ENCODE results near the gene MON1A. TPM values are rescaled to one million over a fixed set of nuclear protein-coding genes. Genes with fewer than 3 reads are reported as not detected.
"Not testable (repeated sequence)": the region's sequence is repeated elsewhere in the genome, so short reads cannot be mapped to it uniquely, and the experiment has no call there.

The MON1A gene
- total RNA-seq, 1 donor from 2014 or later: 7.9 TPM

DNA sequence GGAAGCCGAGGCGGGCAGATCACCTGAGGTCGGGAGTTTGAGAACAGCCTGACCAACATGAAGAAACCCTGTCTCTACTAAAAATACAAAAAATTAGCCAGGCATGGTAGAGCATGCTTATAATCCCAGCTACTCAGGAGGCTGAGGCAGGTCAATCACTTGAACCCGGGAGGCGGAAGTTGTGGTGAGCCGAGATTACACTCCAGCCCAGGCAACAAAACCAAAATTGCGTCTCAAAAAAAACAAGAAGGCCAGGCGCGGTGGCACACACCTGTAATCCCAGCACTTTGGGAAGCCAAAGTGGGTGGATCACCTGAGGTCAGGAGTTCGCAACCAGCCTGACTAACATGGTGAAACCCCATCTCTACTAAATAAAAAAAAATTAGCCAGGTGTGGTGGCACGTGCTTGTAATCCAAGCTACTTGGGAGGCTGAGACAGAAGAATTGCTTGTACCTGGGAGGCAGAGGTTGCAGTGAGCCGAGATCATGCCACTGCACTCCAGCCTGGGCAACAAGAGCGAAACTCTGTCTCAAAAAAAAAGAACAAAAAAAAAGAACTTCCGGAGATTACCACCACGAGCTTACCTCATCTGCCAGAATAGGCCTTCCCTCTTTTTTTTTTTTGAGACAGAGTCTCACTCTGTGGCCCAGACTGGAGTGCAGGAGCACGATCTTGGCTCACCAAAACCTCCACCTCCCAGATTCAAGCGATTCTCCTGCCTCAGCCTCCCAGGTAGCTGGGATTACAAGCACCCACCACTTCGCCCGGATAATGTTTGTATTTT lies 11.6 kb downstream of the MON1A start:
- DNase-seq (ENCODE audit: low read depth in 2 of 2): not testable (repeated sequence)

DNA sequence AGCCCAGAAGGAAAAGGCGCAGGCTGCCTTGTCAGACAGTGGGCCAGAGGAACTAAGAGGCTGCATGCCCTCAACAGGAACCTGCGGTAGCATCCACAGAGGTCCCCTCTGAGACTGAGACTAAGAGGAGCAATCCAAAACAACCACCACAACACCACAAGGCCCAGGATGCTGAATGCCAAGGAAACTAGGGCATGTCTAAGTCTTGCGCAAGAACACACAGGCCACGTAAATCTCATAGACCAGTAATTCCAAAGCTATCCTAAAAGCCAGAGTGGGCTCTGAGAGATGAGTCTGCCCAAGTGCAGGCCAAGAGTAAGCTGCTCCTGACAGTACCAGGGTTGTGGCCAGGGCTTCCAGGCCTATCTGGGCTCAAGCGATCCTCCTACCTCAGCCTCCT lies 12.9 kb downstream of the MON1A start:
- DNase-seq (ENCODE audit: low read depth in 2 of 2): no peak

DNA sequence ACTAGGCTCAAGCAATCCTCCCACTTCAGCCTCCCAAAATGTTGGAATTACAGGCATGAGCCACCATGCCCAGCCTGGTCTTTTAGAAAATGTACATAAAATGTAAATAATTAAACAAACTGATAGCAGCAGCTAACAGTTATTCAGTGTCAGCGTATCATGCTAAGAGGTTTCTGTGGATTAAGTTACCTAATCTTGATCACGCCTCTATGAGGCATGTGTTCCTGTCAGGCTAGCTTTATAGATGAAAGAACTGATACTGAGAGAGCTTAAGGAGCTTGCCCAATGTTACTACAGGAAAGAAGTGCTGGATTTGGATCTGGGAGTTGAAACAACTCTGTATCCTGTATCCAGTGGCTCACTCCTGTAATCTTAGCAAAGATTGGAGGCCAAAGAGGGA lies 14.7 kb downstream of the MON1A start:
- no peak for DNase-seq (ENCODE audit: low read depth in 2 of 2)

DNA sequence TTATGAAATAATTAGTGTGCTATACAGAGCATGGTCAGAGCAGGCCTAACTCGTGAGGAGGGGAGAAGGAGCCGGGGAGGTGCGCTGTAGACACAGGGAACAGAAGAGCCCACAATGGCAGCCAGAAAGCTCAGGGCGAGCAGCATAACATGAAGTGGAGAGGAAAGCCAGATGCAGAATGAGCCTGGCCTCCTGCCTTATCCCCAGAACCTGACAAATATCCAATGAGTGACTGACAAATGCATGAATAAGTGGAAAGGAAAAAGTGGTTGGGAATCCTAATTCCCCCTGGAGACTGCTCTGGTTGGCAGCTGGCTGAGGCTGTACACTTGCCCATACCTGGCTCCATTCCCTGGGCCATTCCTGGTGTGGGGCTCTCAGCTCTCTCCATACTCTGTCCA lies 16.7 kb downstream of the MON1A start:
- DNase-seq (ENCODE audit: low read depth in 2 of 2): no peak

DNA sequence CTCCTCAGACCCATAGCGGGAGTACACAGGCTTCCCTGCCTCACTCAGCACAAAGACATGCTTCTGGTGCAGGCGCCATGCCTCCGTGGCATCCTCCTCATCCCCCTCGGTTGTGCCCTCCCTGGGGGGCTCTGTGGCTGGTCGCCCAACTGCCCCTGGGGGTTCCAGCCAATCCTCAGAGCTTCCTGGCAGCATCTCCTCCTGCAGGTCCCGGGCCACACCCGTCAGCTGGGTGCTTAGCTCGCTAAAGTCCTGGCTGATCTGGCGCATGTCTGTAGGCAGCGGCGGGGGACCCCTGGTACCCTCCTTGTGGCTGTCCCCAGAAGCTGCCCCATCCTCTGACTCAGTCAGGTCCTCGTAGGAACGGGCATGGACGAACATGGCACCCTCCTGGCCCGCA lies 18.0 kb downstream of the MON1A start:
- no peak for DNase-seq (ENCODE audit: low read depth in 2 of 2)

DNA sequence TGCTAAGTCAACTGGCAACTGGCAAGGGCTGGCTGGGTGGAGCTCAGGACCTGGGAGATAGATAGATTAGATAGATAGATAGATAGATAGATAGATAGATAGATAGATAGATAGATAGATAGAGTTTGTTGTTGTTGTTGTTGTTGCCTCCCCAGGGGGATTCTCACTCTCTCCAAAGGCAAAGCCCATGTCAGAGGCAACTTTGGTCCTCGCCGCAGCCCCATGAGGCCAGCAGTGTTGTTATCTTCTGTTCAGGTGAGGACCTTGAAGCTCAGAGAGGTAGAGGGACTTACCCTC lies 18.5 kb downstream of the MON1A start:
- DNase-seq (ENCODE audit: low read depth in 2 of 2): no peak

DNA sequence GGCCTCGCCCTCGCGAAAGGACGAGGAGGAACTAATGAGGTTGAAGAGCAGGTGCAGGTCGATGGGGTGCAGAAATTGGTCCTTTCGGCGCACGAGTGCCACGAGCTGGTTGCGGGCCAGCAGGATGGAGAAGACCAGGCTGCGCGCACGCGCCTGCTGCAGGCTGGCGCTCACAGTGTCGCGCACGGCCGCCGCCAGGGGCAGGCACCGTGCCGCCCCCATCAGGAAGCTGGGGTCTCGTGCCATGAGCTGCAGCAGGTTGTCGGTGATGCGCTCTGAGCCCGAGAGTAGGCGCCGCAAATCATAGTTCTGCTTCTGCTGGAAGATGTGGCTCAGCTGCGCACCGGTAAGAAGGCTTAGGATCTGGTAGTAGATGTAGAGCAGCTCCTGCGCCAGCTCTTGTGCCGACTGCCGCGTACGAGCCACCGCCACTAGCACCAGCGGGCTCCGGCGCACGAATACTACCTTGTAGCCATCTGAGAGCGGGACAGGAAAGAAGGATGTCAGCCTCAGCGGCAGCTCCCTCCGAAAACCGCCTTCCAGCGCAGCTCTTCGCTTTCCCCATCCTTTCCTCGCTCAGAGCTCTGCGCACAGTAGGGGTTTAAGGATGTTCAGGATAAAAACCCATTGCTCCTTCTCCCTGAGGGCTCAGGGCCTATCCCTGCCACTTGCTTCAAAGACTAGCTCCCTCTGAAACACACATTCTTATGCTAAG lies 19.0 kb downstream of the MON1A start:
- no peak for DNase-seq (ENCODE audit: low read depth in 2 of 2)

DNA sequence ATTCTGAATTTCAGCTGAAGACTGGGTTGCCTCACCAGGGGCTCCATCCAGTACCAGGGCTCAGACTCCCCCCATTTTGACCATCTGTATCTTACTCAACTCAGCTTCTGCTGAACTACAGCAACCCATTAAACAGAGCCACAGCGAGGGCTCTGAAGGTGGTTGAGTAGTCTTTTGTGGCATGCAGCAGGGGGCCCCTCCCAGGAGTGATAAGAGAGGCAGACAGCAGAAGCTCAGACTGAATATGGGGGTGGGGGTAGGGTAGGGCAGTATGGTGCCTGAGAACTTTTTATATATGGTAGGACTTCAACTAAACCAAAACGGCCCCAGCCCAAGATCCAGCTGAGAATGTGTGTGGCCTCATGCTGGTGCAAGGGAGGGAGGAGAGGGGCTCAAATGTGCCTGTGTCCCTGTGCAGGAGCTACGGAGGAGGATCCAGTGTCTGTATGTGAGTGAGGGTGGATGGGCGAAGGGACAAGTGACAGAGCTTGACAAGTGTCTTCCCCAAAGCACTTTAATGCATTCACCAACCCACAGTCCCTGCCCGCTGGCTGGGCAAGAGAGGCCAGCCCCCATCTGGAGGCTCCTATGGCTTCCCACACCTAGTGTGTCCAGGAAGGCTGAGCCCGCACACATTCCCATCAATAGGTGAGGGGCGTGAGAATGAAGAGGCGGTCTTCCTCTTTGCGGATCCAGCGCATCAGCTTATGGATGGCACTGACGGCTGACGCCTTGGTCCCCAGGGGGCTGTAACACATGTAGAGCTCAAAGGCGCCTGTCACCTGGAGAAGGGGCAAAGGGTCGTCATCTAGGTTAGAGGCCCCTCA lies 21.0 kb downstream of the MON1A start:
- no peak for DNase-seq (ENCODE audit: low read depth in 2 of 2)

DNA sequence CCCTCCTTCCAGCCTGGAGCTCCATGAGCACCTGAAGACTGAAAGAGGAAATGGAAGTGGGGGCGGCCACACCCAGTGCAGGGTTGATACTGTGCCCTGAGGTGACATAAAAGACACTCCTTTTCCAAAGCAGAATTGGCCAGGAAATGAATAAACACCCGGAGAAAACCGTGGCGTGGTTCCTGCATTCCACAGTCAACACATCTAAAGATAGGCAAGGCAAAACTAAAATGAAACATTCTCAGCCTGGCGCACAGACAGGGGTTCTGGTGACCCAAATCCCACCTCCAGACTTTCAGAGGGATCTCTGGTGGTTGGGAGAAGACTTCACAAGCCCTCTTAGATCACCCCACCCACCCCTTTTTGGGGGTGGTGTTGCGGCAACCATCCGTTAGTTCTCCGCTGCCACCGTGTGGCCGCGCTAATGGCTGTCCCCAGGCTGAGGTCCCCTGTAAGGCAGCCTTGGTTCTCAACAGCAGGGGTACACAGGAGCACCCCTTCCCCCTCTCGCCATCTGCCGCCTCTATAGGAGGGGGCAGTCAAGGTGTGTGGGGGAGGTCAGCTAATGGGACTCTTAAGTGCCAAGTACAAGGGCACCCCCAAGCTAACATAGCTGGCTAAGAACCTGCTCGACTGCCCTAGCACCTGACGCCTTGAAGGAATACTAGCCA lies 23.4 kb downstream of the MON1A start:
- peak; percentile 58 for DNase-seq (ENCODE audit: low read depth in 2 of 2)

DNA sequence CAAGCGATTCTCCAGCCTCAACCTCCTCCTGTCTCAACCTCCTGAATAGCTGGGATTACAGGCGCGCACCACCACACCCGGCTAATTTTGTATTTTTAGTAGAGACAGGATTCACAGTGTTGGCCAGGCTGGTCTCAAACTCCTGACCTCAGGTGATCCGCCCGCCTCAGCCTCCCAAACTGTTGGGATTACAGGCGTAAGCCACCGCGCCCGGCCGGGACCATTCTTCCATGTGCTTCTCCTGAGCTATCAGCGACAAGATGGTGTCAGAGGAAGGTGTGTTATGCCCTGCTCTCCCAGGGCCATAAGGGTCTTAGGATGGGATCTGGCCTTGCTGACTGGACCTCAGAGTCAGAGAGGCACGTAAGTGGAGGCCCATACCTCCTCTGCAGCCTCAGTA lies 25.2 kb downstream of the MON1A start:
- not testable (repeated sequence) for DNase-seq (ENCODE audit: low read depth in 2 of 2)

DNA sequence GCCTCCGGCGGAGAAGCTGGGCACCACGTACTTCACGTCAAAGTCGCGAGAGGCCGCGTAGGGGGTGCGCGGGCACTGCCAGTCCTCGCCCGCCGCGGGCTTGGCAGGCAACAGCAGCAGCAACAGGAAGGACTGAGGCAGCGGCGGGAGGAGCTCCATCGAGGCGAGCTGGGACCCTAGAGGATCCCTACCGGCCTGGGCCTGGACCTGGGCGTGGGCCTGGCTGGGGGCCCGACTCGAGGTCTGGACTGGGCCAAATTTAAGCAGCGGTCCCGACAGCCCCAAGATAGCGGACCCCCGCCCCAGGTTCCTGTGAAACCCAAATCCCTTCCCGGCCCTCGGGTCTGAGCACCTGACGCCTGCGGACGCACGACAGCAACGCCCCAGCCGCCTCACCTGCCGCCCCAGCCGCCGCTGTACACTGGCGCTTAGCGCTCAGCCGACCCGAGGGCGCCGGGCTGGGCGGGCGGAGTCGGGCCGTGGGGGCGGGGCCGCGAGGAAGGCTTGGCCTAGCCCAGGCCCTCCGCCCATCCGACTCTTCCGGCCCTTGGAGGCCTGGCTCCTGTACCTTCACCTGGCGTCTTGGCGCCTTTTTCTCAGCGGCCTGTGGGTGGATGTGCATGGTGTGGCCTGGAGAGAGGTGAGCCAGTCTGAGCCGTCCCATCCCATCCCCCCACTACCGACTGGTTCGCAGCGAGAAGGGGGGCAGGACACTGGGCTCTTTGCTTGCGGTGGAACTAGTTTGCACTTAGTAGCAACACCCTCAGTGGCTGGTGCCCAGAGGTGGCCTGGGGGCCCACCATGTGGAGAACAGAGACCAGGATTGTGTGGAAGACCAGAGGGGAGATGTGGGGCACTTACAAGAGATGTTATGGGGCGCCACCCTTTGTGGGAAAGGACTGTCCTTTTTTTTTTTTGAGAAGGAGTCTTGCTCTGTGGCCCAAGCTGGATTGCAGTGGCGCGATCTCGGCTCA lies 25.9 kb downstream of the MON1A start, which contains the start of gene MST1R:
Gene MST1R (minus strand): TSS at position 423 of the 974 bp plus-strand sequence. CDS start 264 bp downstream, at position 159.
- DNase-seq (ENCODE audit: low read depth in 2 of 2): peak; percentile 32 to 43

DNA sequence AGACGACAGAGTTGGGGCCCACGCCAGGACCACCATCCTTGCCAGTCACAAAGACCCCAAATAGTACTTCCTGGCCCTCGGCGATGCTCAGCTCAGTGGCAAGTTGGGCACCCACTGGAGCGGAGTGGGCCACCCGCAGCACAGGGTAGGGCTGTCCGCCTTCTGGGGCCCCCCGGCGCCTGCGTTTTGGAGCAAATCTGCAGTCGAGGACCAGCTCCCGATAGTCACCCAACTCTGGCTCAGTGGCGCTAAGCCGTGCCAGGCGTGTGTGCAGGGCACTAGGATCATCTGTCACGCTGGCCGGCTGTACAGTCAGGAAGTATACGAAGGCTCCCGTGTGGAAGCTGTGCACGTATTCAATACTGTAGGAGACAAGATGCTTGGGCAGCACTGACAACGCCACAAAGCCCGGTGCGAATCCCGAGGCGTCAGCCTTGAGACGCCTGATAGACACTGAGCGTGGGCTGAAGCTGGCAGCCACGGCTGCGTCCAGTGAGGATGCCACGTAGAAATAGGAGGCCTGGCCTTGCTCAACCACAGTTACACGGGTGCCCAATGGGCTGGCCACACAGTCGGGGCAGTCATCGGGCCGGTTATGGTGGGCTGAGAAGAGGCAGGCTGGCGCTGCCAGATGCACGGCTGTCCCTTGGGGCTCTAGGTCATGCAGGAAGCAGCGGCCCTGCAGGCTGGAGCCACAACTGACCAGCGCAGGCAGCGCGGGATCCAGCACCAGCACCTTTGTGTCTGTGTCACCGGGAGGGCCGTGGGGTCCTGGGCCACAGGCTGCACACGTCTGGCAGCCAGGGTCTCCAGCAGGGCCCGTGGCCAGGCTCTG lies 26.9 kb downstream of the MON1A start:
- no peak for DNase-seq (ENCODE audit: low read depth in 2 of 2)

DNA sequence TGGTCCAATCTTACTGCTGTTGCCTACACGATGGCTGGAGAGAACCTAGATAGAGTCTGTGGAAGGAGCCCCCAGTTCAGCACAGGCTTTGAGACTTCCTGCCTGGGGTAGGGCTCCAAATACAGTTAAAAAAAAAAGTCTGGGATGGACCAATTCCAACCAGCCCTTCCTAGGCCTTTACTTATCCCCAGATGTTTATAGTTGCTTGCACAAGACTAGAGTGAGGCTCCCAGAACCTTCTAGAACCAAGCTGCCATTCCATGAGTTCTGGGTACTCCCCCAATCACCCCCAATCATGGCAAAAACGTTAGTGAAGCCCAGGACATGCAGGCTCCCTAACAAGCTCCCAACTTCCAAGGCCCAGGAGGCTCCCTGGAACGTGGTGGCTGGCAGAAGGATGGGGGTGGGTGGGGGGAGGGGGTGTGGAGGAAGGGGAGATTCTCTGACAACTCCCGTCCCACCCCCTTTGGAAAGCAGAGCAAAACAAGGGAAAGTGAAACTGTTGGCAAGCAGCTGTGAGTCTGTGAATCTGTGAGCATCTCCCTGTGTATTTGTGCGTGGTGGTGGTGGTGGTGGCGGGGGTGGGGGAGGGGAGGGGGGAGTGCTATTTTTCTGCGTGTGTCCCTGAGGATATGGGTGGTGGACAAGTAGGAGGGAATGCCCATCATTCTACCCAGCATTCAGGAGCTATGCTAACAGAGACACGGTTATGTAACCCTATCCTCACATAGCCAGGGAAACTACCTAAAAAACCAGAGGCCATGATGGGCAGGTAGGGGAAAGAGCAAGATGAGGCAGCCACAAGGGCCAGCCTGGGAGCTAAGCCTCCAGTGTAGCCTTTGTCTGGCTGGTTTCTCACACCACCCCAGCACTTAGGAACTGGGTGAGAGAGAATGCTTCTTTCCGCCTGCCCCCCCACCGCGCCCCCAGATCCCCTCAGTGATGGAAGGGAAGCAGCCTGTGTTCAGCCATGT lies 28.0 kb downstream of the MON1A start:
- no peak for DNase-seq (ENCODE audit: low read depth in 2 of 2)

DNA sequence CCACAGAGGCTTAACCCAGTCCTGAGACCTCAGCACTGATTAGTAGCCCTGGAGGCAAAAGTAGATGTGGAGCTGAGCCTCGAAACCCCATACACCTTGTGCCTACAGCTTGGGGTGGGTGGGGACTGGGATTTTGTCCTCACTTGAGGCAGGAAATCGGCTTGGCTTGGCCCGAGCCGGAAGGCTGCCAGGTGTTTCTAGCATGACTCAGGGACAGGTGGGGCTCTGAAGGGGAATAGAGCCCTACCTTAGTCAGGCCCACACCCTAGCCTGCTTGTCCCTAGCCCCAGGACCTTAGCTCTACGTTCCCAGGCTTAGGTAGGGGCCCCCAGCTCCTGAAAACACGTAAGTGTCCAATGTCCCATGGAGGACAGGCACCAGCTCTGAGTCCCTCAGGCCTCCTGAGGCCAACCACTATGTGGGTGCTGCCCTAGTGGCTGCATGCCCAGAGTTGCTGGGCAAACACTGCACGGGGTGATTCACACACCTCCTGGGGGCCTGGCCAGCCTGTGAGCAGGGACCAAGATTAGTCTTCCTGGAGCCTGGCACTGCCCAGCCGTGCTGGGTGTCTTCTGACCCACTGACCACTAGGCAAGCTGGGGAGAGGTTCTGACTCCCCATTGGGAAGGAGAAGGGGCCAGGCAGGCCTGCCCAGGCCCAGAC lies 29.0 kb downstream of the MON1A start:
- DNase-seq (ENCODE audit: low read depth in 2 of 2): peak in 1 of 2 donors; percentile 13

DNA sequence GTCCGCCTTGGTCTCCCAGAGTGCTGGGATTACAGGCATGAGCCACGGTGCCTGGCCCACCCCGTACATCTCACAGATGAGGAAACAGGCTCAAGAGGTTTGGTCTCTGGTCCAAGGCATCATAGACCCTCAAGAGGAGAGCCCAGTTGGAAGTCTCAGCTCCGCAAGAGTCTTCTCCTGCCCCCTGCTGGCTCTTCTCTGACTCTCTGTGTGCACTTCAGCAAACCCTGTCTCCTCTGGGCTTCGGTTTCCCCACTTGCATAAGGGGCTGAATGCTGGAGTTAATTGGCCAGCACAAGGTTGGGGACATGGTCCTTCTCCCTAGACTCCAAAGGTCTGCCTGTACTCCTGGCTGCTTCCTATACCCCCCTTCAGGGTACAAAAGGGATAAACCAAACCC lies 29.8 kb downstream of the MON1A start:
- DNase-seq (ENCODE audit: low read depth in 2 of 2): peak in 1 of 2 donors; percentile 47

DNA sequence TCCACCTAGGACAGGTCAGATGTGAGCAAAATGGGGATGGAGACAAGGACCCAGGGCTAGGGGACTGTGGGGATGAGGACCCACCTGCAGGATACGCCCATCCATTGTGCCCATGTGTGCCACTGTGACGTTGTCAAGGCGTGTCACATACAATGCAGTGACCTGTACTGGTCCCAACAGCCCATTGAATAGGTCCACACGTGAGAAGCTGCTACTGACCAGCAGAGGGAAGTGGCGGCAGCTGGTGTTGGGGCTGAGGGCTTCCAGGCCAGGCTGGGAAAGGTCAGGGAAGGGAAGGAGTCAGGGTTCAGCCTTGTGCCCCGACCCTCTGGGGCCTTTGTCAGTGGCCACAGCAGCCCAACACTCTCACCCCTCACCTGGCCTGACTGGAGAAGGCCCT lies 30.6 kb downstream of the MON1A start:
- DNase-seq (ENCODE audit: low read depth in 2 of 2): no peak

DNA sequence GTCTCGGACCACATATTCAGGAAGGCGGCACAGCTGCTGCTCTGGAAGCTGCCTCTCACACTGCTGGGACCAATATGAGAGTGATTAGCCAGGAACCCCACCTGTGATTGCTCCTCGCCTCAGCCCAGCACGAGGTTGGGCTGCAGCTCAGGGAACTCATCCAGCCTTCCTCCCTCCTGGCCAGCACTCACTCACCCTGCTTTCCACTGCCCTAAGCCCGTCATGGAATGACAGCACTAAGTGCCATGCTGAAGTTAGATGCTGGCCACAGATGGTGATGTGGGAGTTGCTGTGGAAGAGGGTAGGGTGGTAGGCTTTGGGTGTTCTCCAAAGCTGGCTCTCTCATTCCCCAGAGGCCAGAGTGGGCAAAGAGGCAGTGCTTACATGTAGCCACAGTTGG lies 33.3 kb downstream of the MON1A start:
- DNase-seq (ENCODE audit: low read depth in 2 of 2): no peak

DNA sequence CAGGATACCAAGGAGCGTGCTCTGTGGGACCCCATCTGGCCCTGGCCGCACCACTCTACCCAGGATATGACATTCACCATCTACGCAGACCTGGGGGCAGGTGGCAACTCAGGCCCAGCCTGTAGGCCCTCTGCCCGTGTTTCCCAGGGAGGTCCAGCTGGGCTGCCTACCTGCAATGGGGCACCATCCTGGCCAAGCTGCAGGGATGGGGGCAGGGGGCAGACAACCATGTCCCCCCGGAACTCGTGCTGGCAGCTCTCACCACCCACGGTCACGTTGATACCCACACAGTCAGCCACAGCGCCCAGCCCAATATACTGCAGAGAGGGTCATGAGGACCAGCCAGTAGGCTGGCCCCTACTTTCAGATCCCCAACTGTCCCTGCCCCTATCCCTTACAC lies 33.8 kb downstream of the MON1A start:
- no peak for DNase-seq (ENCODE audit: low read depth in 2 of 2)

All from lung microvascular endothelial cell (primary cell).